GM12878 (cell line): ENCODE data around the gene LY6G5C. TPM values are rescaled to one million over a fixed set of nuclear protein-coding genes. Genes with fewer than 3 reads are reported as not detected.
A peak's percentile ranks its signal among the peaks of the same experiment; 100 is the strongest.

Source experiments
- FOXM1 ChIP-seq: IDR thresholded peaks from 2 replicates; pipeline ENCODE4 v1.6.1; 2012; ENCODE audit warnings: low read depth, mild to moderate bottlenecking, inconsistent platforms, low read length, moderate library complexity
- IKZF1 ChIP-seq: fragments of 450-650 bp; conservative IDR thresholded peaks from 2 replicates; pipeline ENCODE4 v1.6.1; 2017; ENCODE audit warnings: antibody characterized with exemption, mild to moderate bottlenecking
- JUNB ChIP-seq: IDR thresholded peaks from 2 replicates; pipeline ENCODE4 v1.6.1; 2016; ENCODE audit warnings: antibody characterized with exemption, mild to moderate bottlenecking
- MEF2A ChIP-seq: IDR thresholded peaks from 2 replicates; pipeline ENCODE4 v1.6.1; 2011; ENCODE audit warnings: low read depth, mild to moderate bottlenecking, low read length, moderate library complexity; ENCODE audit not compliant: insufficient read depth
- MTA3 ChIP-seq: IDR thresholded peaks from 2 replicates; pipeline ENCODE4 v1.6.1; 2012; ENCODE audit warnings: low read length, inconsistent platforms, borderline replicate concordance
- MXI1 ChIP-seq: fragments of 150-350 bp; IDR thresholded peaks from 2 replicates; pipeline ENCODE4 v1.6.1; 2011; ENCODE audit warnings: low read depth, mild to moderate bottlenecking, inconsistent platforms, low read length, improper control_type of control experiment
- MYC ChIP-seq: IDR thresholded peaks from 2 replicates; pipeline ENCODE4 v1.6.1; 2011; ENCODE audit warnings: mild to moderate bottlenecking, low read length, moderate library complexity, inconsistent platforms; ENCODE audit not compliant: insufficient read depth, insufficient replicate concordance, insufficient read length, severe bottlenecking
- NR2C1 ChIP-seq: fragments of 450-650 bp; IDR thresholded peaks from 2 replicates; pipeline ENCODE4 v1.6.1; 2017; ENCODE audit warnings: antibody characterized with exemption, mild to moderate bottlenecking, moderate library complexity
- NR2F1 ChIP-seq: fragments of 450-650 bp; conservative IDR thresholded peaks from 2 replicates; pipeline ENCODE4 v1.6.1; 2017; ENCODE audit warnings: mild to moderate bottlenecking
- PML ChIP-seq: IDR thresholded peaks from 2 replicates; pipeline ENCODE4 v1.6.1; 2012; ENCODE audit warnings: low read length, inconsistent platforms
- POLR2A ChIP-seq: IDR thresholded peaks from 2 replicates; pipeline ENCODE4 v1.6.1; 2011; ENCODE audit warnings: low read depth, mild to moderate bottlenecking, low read length
- RAD21 ChIP-seq: IDR thresholded peaks from 2 replicates; pipeline ENCODE4 v1.6.1; 2011; ENCODE audit warnings: mild to moderate bottlenecking, low read depth, low read length, moderate library complexity; ENCODE audit not compliant: insufficient read depth
- RB1 ChIP-seq: fragments of 450-650 bp; formaldehyde crosslinking; IDR thresholded peaks from 2 replicates; pipeline ENCODE4 v1.6.1; 2017; ENCODE audit warnings: mild to moderate bottlenecking, borderline replicate concordance
- RBBP5 ChIP-seq: fragments of 200-600 bp; sonication (generic); conservative IDR thresholded peaks from 2 replicates; pipeline ENCODE4 v1.6.1; 2016
- STAT3 ChIP-seq: IDR thresholded peaks from 2 replicates; pipeline ENCODE4 v1.6.1; 2011; ENCODE audit warnings: low read depth, low read length, improper control_type of control experiment
- SUZ12 ChIP-seq: fragments of 200-600 bp; sonication (generic); IDR thresholded peaks from one replicate; pipeline ENCODE4 v1.6.1; 2018; ENCODE audit warnings: antibody characterized with exemption, mild to moderate bottlenecking; ENCODE audit not compliant: unreplicated experiment
- ZBTB11 ChIP-seq: fragments of 450-650 bp; formaldehyde crosslinking; IDR thresholded peaks from 2 replicates; pipeline ENCODE4 v1.5.0; 2022; ENCODE audit warnings: mild to moderate bottlenecking, missing genetic modification characterization
- ZNF622 ChIP-seq: fragments of 450-650 bp; IDR thresholded peaks from 2 replicates; pipeline ENCODE4 v1.6.1; 2017; ENCODE audit warnings: mild to moderate bottlenecking, inconsistent platforms
- polyA plus RNA-seq, 11 experiments: library from polyadenylated mRNA; depleted of rRNA in 4 of 11; unstranded in 6 of 11; stranded (reverse) in 5 of 11; fragments of >200 nt; fragmentation: Nextera tagmentation in 4 of 11; fragmentation: Illumina TruSeq in 1 of 11; extraction: Ambion mirVana in 4 of 11; extraction: Trizol in 1 of 11; gene quantifications; 1 replicate in 1 of 11; 2 replicates in 10 of 11; pipeline versions ENCODE4 v1.2.1 to v1.2.3, GENCODE V29; 2011 to 2016; ENCODE audit warnings: inconsistent platforms in 2 of 11, missing spikeins in 2 of 11, low read depth in 1 of 11
- total RNA-seq, 4 experiments: library from RNA; depleted of rRNA in 3 of 4; stranded (reverse); fragments of >200 nt in 3 of 4; fragmentation: Illumina TruSeq in 1 of 4; extraction: Trizol in 1 of 4; gene quantifications; 2 replicates each; pipeline versions ENCODE4 v1.2.1 to v1.2.3, GENCODE V29; 2013 to 2021
- TF ChIP-seq, protein P1 (sequence below): fragments of 450-650 bp; IDR thresholded peaks from 2 replicates; pipeline ENCODE4 v1.6.1; 2017; ENCODE audit warnings: low read depth, mild to moderate bottlenecking, moderate library complexity
- TF ChIP-seq, protein P2 (sequence below): fragments of 150-350 bp; IDR thresholded peaks from 2 replicates; pipeline ENCODE4 v1.6.1; 2014; ENCODE audit warnings: mild to moderate bottlenecking, low read depth, low read length
- TF ChIP-seq, protein P3 (sequence below): IDR thresholded peaks from 2 replicates; pipeline ENCODE4 v1.6.1; 2011; ENCODE audit warnings: borderline replicate concordance, low read depth, mild to moderate bottlenecking, moderate library complexity, low read length; ENCODE audit not compliant: insufficient read depth, poor library complexity, severe bottlenecking

The LY6G5C gene
- total and polyA plus RNA-seq, 10 of the 15 experiments (the other 5 are each of a cell fraction or from before 2014, with no cell fraction given) = 0.76 to 6.1 (median 1.7) TPM

GRCh38 chr6:31660381-31661261 lies 20.2 kb downstream of the LY6G5C start, which contains the start of gene C6orf47 (continued):
- TF ChIP-seq PML (peak; percentile 93), MTA3 (0 out of 2 replicates have a peak, but pooled peaks have one; percentile 20), RBBP5 (no peak), NR2C1 (no peak), POLR2A (peak; percentile 90), ZBTB11 (CRISPR knock-in tag) (no peak), FOXM1 (no peak), NR2F1 (peak; percentile 38; the same call in 1 of the 2 replicates), STAT3 (no peak), MYC (no peak), ZNF622 (no peak), RB1 (0 out of 2 replicates have a peak, but pooled peaks have one; percentile 56), MXI1 (peak; percentile 61), RAD21 (no peak), JUNB (no peak), IKZF1 (peak; percentile 83), SUZ12 (no peak), MEF2A (no peak)
- TF ChIP-seq, protein P1, sequence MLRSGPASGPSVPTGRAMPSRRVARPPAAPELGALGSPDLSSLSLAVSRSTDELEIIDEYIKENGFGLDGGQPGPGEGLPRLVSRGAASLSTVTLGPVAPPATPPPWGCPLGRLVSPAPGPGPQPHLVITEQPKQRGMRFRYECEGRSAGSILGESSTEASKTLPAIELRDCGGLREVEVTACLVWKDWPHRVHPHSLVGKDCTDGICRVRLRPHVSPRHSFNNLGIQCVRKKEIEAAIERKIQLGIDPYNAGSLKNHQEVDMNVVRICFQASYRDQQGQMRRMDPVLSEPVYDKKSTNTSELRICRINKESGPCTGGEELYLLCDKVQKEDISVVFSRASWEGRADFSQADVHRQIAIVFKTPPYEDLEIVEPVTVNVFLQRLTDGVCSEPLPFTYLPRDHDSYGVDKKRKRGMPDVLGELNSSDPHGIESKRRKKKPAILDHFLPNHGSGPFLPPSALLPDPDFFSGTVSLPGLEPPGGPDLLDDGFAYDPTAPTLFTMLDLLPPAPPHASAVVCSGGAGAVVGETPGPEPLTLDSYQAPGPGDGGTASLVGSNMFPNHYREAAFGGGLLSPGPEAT = no peak
- TF ChIP-seq, protein P2, sequence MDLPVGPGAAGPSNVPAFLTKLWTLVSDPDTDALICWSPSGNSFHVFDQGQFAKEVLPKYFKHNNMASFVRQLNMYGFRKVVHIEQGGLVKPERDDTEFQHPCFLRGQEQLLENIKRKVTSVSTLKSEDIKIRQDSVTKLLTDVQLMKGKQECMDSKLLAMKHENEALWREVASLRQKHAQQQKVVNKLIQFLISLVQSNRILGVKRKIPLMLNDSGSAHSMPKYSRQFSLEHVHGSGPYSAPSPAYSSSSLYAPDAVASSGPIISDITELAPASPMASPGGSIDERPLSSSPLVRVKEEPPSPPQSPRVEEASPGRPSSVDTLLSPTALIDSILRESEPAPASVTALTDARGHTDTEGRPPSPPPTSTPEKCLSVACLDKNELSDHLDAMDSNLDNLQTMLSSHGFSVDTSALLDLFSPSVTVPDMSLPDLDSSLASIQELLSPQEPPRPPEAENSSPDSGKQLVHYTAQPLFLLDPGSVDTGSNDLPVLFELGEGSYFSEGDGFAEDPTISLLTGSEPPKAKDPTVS = no peak
- TF ChIP-seq, protein P3, sequence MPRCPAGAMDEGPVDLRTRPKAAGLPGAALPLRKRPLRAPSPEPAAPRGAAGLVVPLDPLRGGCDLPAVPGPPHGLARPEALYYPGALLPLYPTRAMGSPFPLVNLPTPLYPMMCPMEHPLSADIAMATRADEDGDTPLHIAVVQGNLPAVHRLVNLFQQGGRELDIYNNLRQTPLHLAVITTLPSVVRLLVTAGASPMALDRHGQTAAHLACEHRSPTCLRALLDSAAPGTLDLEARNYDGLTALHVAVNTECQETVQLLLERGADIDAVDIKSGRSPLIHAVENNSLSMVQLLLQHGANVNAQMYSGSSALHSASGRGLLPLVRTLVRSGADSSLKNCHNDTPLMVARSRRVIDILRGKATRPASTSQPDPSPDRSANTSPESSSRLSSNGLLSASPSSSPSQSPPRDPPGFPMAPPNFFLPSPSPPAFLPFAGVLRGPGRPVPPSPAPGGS = peak; percentile 85
